K562 treated with DMSO at 1 percent for 48 hours (cell line): ENCODE results near the gene TGFB3. TPM values are rescaled to one million over a fixed set of nuclear protein-coding genes. Genes with fewer than 3 reads are reported as not detected.

Source experiments
- total RNA-seq: library from RNA; unstranded; fragments of 300-600 nt; gene quantifications from 2 replicates; pipeline ENCODE4 v1.2.3, GENCODE V29; 2022; ENCODE audit warnings: low replicate concordance; ENCODE audit errors: extremely low read depth

The TGFB3 gene
- total RNA-seq, result not detected in 2 replicates

GRCh38 chr14:75981426-75982265 lies at the start of gene TGFB3:
Gene TGFB3 (minus strand): TSS chr14:75981995. CDS start chr14:75980893, 1,102 bp downstream.

GRCh38 chr14:75985618-75986438 lies 4.0 kb upstream of the TGFB3 start, which contains the start of gene IFT43:
Gene IFT43 (plus strand): TSS chr14:75985763. CDS start chr14:75985787, 24 bp downstream.

Other genes starting within 250 kb of the TGFB3 start
- not detected in 2 replicates for gene IFT43, start 3.8 kb upstream of the TGFB3 start, total RNA-seq
- gene GPATCH2L, start 169.9 kb upstream of the TGFB3 start, total RNA-seq, result not detected in 2 replicates